Measurements from ENCODE around the gene POLD3. TPM values are rescaled to one million over a fixed set of nuclear protein-coding genes. Genes with fewer than 3 reads are reported as not detected.
A peak's percentile ranks its signal among the peaks of the same experiment; 100 is the strongest.

The POLD3 gene
- total RNA-seq, 4 donors from 2014 or later, result 5.1 to 13.8 (median 11.9) TPM

GRCh38 chr11:74636630-74637184 lies 44.3 kb downstream of the POLD3 start:
- Histone ChIP-seq H3K36me3 (peaks cover 4 to 61% (median 5%) of the 10 kb centered on the region in 3 donors), H3K27me3 (no peaks in the 10 kb centered on the region), H3K4me3 (no peak overlapping the region), H3K27ac (peak overlapping the region; percentile 44 to 73 (median 54)), H3K4me1 (peaks cover 0 to 28% (median 14%) of the 10 kb centered on the region in 3 donors), H3K9me3 (no peaks in the 10 kb centered on the region)
- intact Hi-C loops (cut with DNase I), result no loop called here
- TF ChIP-seq, protein P1, sequence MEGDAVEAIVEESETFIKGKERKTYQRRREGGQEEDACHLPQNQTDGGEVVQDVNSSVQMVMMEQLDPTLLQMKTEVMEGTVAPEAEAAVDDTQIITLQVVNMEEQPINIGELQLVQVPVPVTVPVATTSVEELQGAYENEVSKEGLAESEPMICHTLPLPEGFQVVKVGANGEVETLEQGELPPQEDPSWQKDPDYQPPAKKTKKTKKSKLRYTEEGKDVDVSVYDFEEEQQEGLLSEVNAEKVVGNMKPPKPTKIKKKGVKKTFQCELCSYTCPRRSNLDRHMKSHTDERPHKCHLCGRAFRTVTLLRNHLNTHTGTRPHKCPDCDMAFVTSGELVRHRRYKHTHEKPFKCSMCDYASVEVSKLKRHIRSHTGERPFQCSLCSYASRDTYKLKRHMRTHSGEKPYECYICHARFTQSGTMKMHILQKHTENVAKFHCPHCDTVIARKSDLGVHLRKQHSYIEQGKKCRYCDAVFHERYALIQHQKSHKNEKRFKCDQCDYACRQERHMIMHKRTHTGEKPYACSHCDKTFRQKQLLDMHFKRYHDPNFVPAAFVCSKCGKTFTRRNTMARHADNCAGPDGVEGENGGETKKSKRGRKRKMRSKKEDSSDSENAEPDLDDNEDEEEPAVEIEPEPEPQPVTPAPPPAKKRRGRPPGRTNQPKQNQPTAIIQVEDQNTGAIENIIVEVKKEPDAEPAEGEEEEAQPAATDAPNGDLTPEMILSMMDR (IDR thresholded peaks at IDR 0.05), result no peak
- no peak for TF ChIP-seq POLR2A (IDR thresholded peaks at IDR 0.05)
- WGBS, 2 donors, result 19 to 41% methylated on average over 1 of the region's 1 CpG
- no peak for DNase-seq

GRCh38 chr11:74637700-74638099 lies 45.3 kb downstream of the POLD3 start:
- no peak overlapping the region for H3K4me3 ChIP-seq

GRCh38 chr11:74638869-74639268 lies 46.5 kb downstream of the POLD3 start:
- H3K27ac ChIP-seq, result peak overlapping the region in 3 of 4 donors; percentile 55 to 73 (median 60)

More at GRCh38 chr11:74637700-74638099, 45.3 kb downstream of the POLD3 start:
- intact Hi-C loops (cut with DNase I), result no loop called here
- TF ChIP-seq POLR2A (IDR thresholded peaks at IDR 0.05), result no peak
- Histone ChIP-seq H3K36me3 (peaks cover 4 to 71% (median 5%) of the 10 kb centered on the region in 3 donors), H3K27ac (peak overlapping the region in 3 of 4 donors; percentile 24 to 73 (median 55)), H3K9me3 (no peaks in the 10 kb centered on the region), H3K27me3 (no peaks in the 10 kb centered on the region), H3K4me1 (peaks cover 0 to 28% (median 14%) of the 10 kb centered on the region in 3 donors)
- 83 to 95% methylated on average over 1 of the region's 1 CpG for WGBS, 2 donors
- DNase-seq, result no peak

GRCh38 chr11:74639533-74639932 lies 47.2 kb downstream of the POLD3 start:
- TF ChIP-seq, protein P1 (IDR thresholded peaks at IDR 0.05), result no peak
- no peak for TF ChIP-seq POLR2A (IDR thresholded peaks at IDR 0.05)
- Histone ChIP-seq H3K4me3 (no peak overlapping the region), H3K36me3 (peaks cover 4 to 78% (median 5%) of the 10 kb centered on the region in 3 donors), H3K4me1 (peaks cover 0 to 13% (median 8%) of the 10 kb centered on the region in 3 donors), H3K27ac (peak overlapping the region in 3 of 4 donors; percentile 15 to 73 (median 55)), H3K27me3 (no peaks in the 10 kb centered on the region), H3K9me3 (no peaks in the 10 kb centered on the region)
- no peak for DNase-seq
- WGBS, 2 donors, result 80 to 95% methylated on average over 5 of the region's 5 CpGs
- intact Hi-C loops (cut with DNase I), result no loop called here

More at GRCh38 chr11:74638869-74639268, 46.5 kb downstream of the POLD3 start:
- no peak overlapping the region for H3K4me3 ChIP-seq
- no peak for TF ChIP-seq POLR2A (IDR thresholded peaks at IDR 0.05)
- TF ChIP-seq, protein P1 (IDR thresholded peaks at IDR 0.05), result no peak
- DNase-seq, result no peak
- intact Hi-C loops (cut with DNase I), result no loop called here
- WGBS, 2 donors, result 73 to 80% methylated on average over 1 of the region's 1 CpG
- peaks cover 4 to 78% (median 5%) of the 10 kb centered on the region in 3 donors for H3K36me3 ChIP-seq
- H3K9me3 ChIP-seq, result no peaks in the 10 kb centered on the region
- no peaks in the 10 kb centered on the region for H3K27me3 ChIP-seq
- peaks cover 0 to 19% (median 12%) of the 10 kb centered on the region in 3 donors for H3K4me1 ChIP-seq

GRCh38 chr11:74641289-74641688 lies 48.9 kb downstream of the POLD3 start:
- intact Hi-C loops (cut with DNase I), result no loop called here
- Histone ChIP-seq H3K4me1 (peaks cover 0 to 8% (median 6%) of the 10 kb centered on the region in 3 donors), H3K27ac (peak overlapping the region in 3 of 4 donors; percentile 2 to 73 (median 69))

More at GRCh38 chr11:74641289-74641688, 48.9 kb downstream of the POLD3 start:
- Histone ChIP-seq H3K36me3 (peaks cover 4 to 71% (median 5%) of the 10 kb centered on the region in 3 donors), H3K4me3 (no peak overlapping the region), H3K9me3 (no peaks in the 10 kb centered on the region), H3K27me3 (no peaks in the 10 kb centered on the region)
- WGBS, 2 donors, result 77 to 91% methylated on average over 8 of the region's 8 CpGs
- DNase-seq, result no peak
- TF ChIP-seq, protein P1 (IDR thresholded peaks at IDR 0.05), result no peak
- no peak for TF ChIP-seq POLR2A (IDR thresholded peaks at IDR 0.05)

Measured in esophagus squamous epithelium (tissue), 5 donors.